Panc1 (cell line): ENCODE measurements around the gene SUCO. TPM values are rescaled to one million over a fixed set of nuclear protein-coding genes. Genes with fewer than 3 reads are reported as not detected.

Experiments
- ATAC-seq: fragments of 200-7000 bp; cut with Tn5 transposase; 2 replicates; pipeline ENCODE4 v1.9.1; 2020; ENCODE audit warnings: mild to moderate bottlenecking, moderate library complexity
- BruUV-seq: library from RNA; stranded (reverse); fragments of 400-500 nt; replicated peaks from 2 replicates; lab custom pipeline; 2021; lab: Mats Ljungman, UMichigan
- CTCF ChIA-PET: fragments of 300-600 bp; sonication (Branson Sonifier 250); formaldehyde crosslinking; loops from one replicate; lab custom pipeline; 2022; ENCODE audit warnings: antibody characterized with exemption; lab: Charles Lee
- POLR2A ChIA-PET: fragments of 300-600 bp; sonication (Branson Sonifier 250); formaldehyde crosslinking; loops from one replicate; lab custom pipeline; 2022; ENCODE audit warnings: antibody characterized with exemption; lab: Charles Lee
- DNase-seq: peaks from one replicate; pipeline ENCODE4 v3.0.0-alpha.2; 2010; ENCODE audit warnings: low read depth, low spot score
- H3K27ac ChIP-seq: 2 replicates; pipeline ENCODE4 v1.5.1; 2011; ENCODE audit warnings: mild to moderate bottlenecking, low read length, inconsistent platforms
- H3K27me3 ChIP-seq: fragments of 200-500 bp; sonication (Bioruptor generic); 2 replicates; pipeline ENCODE4 v1.6.0; 2014; ENCODE audit warnings: low read length, inconsistent platforms; ENCODE audit not compliant: control insufficient read depth, insufficient read depth
- H3K36me3 ChIP-seq: fragments of 200-500 bp; sonication (Bioruptor generic); 2 replicates; pipeline ENCODE4 v1.5.1; 2014; ENCODE audit warnings: inconsistent platforms, mild to moderate bottlenecking, low read length, moderate library complexity; ENCODE audit not compliant: control insufficient read depth, insufficient read depth
- H3K4me1 ChIP-seq: 2 replicates; pipeline ENCODE4 v1.5.1; 2011; ENCODE audit warnings: inconsistent platforms, mild to moderate bottlenecking, low read length, moderate library complexity; ENCODE audit not compliant: control insufficient read depth, insufficient read depth
- H3K4me3 ChIP-seq, 2 experiments: 2 replicates each; pipeline ENCODE4 v1.5.1; 2011 to 2012; ENCODE audit warnings: low read depth in 2 of 2, low read length in 2 of 2, mild to moderate bottlenecking in 2 of 2, inconsistent platforms in 1 of 2, moderate library complexity in 1 of 2
- H3K9me3 ChIP-seq: fragments of 200-500 bp; sonication (Bioruptor generic); 2 replicates; pipeline ENCODE4 v1.5.1; 2014; ENCODE audit warnings: low read depth, mild to moderate bottlenecking, inconsistent platforms, low read length, moderate library complexity; ENCODE audit not compliant: control insufficient read depth, insufficient read depth
- CTCF ChIP-seq: fragments of 450-650 bp; IDR thresholded peaks from 2 replicates; pipeline ENCODE4 v1.5.1; 2017; ENCODE audit warnings: mild to moderate bottlenecking
- POLR2AphosphoS5 ChIP-seq: IDR thresholded peaks from 2 replicates; pipeline ENCODE4 v1.6.1; 2012; ENCODE audit warnings: mild to moderate bottlenecking, low read depth, low read length, moderate library complexity
- REST ChIP-seq, 2 experiments: IDR thresholded peaks; 2 replicates each; pipeline ENCODE4 v1.6.1; 2011 to 2012; ENCODE audit warnings: low read depth in 2 of 2, control low read depth in 1 of 2, low read length in 1 of 2, mild to moderate bottlenecking in 1 of 2, moderate library complexity in 1 of 2; ENCODE audit not compliant: insufficient read depth in 1 of 2
- SIN3A ChIP-seq: IDR thresholded peaks from 2 replicates; pipeline ENCODE4 v1.6.1; 2012; ENCODE audit warnings: low read depth, mild to moderate bottlenecking, low read length, moderate library complexity, borderline replicate concordance; ENCODE audit not compliant: insufficient read depth
- TCF7L2 ChIP-seq: IDR thresholded peaks from 2 replicates; pipeline ENCODE4 v1.6.1; 2011; ENCODE audit warnings: mild to moderate bottlenecking, low read depth, low read length, inconsistent platforms
- in situ Hi-C: cut with HindIII; loops from 2 replicates; pipeline ENCODE4 v1.10.0; 2016; ENCODE audit warnings: low sequenced_read_pairs, low pct_unique_long_range_greater_than_20kb
- intact Hi-C: fragments of 100-400 bp; cut with micrococcal nuclease; formaldehyde crosslinking; loops from one replicate; pipeline ENCODE4 v1.10.0; 2022; ENCODE audit not compliant: unreplicated experiment
- total RNA-seq: library from RNA; stranded (reverse); gene quantifications from one replicate; pipeline ENCODE4 v1.2.1, GENCODE V29; 2021; ENCODE audit not compliant: unreplicated experiment

SUCO gene
- total RNA-seq, 1 experiment from 2014 or later: 31.3 TPM

DNA sequence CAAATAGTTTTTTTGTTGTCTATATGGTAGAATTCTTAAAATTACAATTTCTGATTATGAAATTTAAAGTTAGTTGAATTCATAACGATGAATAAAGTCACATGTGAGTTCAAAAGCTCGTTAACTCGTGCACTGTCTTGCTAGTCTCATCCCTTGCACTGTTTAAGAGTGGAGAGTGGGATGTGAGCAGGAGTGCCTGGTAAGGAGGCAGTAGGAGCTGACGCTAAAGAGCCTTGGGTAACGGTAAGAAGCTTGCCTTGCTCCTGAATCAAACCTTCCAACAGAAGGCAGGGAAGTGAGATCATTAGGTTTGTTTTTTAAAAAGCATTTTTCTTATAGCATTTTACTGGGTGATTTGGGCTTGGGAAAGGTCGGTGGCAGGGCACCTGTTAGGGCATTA, 123.6 kb downstream of the SUCO start:
- intact Hi-C loops: no loop called here
- TF ChIP-seq SIN3A (no peak), TCF7L2 (no peak), CTCF (no peak), POLR2AphosphoS5 (no peak), REST (IDR thresholded peaks at IDR 0.05; ENCODE audit: insufficient read depth in 1 of 2, low read depth in 2 of 2, low read length in 1 of 2) (no peak)
- Histone ChIP-seq H3K27ac (no peak overlapping the region), H3K9me3 (no peaks in the 10 kb centered on the region), H3K4me3 (no peak overlapping the region), H3K4me1 (no peaks in the 10 kb centered on the region), H3K27me3 (no peaks in the 10 kb centered on the region), H3K36me3 (no peaks in the 10 kb centered on the region)
- CTCF ChIA-PET: no interaction called here
- POLR2A ChIA-PET: no interaction called here
- in situ Hi-C loops: no loop called here
- no TSS peak for BruUV-seq
- no peak for ATAC-seq
- no peak for DNase-seq

DNA sequence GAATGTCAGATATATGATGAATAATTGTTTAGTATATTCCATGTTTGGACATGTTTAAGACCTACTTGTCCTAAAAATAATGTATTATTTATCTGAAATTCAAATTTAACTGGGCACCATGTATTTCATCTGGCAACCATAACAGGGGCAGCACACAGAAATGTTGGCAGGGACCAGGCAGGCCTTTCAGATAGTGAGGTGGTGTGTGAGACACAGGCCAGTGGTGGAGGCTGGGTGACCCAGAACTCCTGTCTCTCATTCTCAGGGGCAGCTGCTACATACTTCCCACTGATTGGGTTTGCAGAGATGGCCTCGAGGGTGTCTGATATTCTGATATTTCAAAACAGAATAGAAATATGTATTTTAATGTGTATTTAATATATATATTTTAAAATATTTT, 124.6 kb downstream of the SUCO start:
- ChIA-PET POLR2A (no interaction called here), CTCF (no interaction called here)
- in situ Hi-C loops: no loop called here
- H3K9me3 ChIP-seq: no peaks in the 10 kb centered on the region
- DNase-seq: no peak
- intact Hi-C loops: no loop called here
- no peak for ATAC-seq
- H3K27me3 ChIP-seq: no peaks in the 10 kb centered on the region
- no peaks in the 10 kb centered on the region for H3K36me3 ChIP-seq
- H3K27ac ChIP-seq: no peak overlapping the region
- no TSS peak for BruUV-seq
- no peak overlapping the region for H3K4me3 ChIP-seq
- TF ChIP-seq REST (IDR thresholded peaks at IDR 0.05; ENCODE audit: insufficient read depth in 1 of 2, low read depth in 2 of 2, low read length in 1 of 2) (no peak), TCF7L2 (no peak), POLR2AphosphoS5 (no peak), CTCF (no peak), SIN3A (no peak)
- no peaks in the 10 kb centered on the region for H3K4me1 ChIP-seq
